Measurements from ENCODE around the gene FAM163B. TPM values are rescaled to one million over a fixed set of nuclear protein-coding genes. Genes with fewer than 3 reads are reported as not detected.

Gene FAM163B
- total and polyA plus RNA-seq, 2 donors from 2014 or later: 0.54 TPM; not detected in 1

- Histone ChIP-seq H3K9me3 (ENCODE audit: control insufficient read depth in 2 of 3, insufficient read depth in 1 of 3, low read length in 3 of 3) (no peaks in the 10 kb centered on the region), H3K27ac (ENCODE audit: low read depth in 2 of 2, low read length in 2 of 2) (no peak overlapping the region), H3K27me3 (ENCODE audit: control insufficient read depth, insufficient read depth, low read length) (no peaks in the 10 kb centered on the region), H3K36me3 (ENCODE audit: control insufficient read depth in 2 of 3, insufficient read depth in 3 of 3, low read length in 3 of 3) (no peaks in the 10 kb centered on the region), H3K9ac (ENCODE audit: low read length in 3 of 3) (no peak overlapping the region), H3K4me3 (ENCODE audit: low read length in 3 of 3) (no peak overlapping the region), H3K4me1 (ENCODE audit: control insufficient read depth in 2 of 3, insufficient read depth in 2 of 3, low read depth in 1 of 3, low read length in 3 of 3) (peaks cover 0 to 22% (median 0%) of the 10 kb centered on the region in 3 donors)
- TF ChIP-seq, protein P1, sequence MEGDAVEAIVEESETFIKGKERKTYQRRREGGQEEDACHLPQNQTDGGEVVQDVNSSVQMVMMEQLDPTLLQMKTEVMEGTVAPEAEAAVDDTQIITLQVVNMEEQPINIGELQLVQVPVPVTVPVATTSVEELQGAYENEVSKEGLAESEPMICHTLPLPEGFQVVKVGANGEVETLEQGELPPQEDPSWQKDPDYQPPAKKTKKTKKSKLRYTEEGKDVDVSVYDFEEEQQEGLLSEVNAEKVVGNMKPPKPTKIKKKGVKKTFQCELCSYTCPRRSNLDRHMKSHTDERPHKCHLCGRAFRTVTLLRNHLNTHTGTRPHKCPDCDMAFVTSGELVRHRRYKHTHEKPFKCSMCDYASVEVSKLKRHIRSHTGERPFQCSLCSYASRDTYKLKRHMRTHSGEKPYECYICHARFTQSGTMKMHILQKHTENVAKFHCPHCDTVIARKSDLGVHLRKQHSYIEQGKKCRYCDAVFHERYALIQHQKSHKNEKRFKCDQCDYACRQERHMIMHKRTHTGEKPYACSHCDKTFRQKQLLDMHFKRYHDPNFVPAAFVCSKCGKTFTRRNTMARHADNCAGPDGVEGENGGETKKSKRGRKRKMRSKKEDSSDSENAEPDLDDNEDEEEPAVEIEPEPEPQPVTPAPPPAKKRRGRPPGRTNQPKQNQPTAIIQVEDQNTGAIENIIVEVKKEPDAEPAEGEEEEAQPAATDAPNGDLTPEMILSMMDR (IDR thresholded peaks at IDR 0.05; ENCODE audit: borderline replicate concordance, extremely low read depth, insufficient read depth): no peak
- intact Hi-C loops (cut with DNase I): no loop called here
- DNase-seq (no peak), FAIRE-seq (no peak)
These were observed 47.1 kb downstream of the FAM163B start for GRCh38 chr9:133561976-133562554.

DNA sequence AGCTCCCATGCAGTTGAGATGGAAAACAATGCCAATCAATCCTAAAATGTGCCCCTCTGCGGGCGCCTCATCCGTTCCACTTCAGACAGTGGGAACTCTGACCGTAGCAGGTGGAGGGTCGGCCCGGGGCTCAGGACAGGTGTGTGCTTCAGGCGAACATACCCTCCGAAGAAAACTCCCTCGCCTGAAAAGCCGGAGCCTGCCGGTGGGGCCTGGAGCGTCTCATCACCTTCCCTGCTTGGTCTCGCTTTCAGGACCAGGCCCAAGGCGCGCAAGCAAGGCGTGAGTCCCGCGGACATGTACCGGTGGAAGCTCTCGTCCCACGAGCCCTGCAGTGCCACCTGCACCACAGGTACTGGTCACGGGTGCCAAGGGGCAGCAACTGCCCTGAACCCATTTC, 48.2 kb downstream of the FAM163B start:
- Histone ChIP-seq H3K9me3 (ENCODE audit: control insufficient read depth in 2 of 3, insufficient read depth in 1 of 3, low read length in 3 of 3) (no peaks in the 10 kb centered on the region), H3K9ac (ENCODE audit: low read length in 3 of 3) (no peak overlapping the region), H3K27ac (ENCODE audit: low read depth in 2 of 2, low read length in 2 of 2) (no peak overlapping the region), H3K4me3 (ENCODE audit: low read length in 3 of 3) (no peak overlapping the region), H3K27me3 (ENCODE audit: control insufficient read depth, insufficient read depth, low read length) (no peaks in the 10 kb centered on the region), H3K4me1 (ENCODE audit: control insufficient read depth in 2 of 3, insufficient read depth in 2 of 3, low read depth in 1 of 3, low read length in 3 of 3) (peaks cover 0 to 22% (median 0%) of the 10 kb centered on the region in 3 donors), H3K36me3 (ENCODE audit: control insufficient read depth in 2 of 3, insufficient read depth in 3 of 3, low read length in 3 of 3) (no peaks in the 10 kb centered on the region)
- TF ChIP-seq, protein P1 (IDR thresholded peaks at IDR 0.05; ENCODE audit: borderline replicate concordance, extremely low read depth, insufficient read depth): no peak
- intact Hi-C loops (cut with DNase I): no loop called here
- DNase-seq (no peak), FAIRE-seq (no peak)

DNA sequence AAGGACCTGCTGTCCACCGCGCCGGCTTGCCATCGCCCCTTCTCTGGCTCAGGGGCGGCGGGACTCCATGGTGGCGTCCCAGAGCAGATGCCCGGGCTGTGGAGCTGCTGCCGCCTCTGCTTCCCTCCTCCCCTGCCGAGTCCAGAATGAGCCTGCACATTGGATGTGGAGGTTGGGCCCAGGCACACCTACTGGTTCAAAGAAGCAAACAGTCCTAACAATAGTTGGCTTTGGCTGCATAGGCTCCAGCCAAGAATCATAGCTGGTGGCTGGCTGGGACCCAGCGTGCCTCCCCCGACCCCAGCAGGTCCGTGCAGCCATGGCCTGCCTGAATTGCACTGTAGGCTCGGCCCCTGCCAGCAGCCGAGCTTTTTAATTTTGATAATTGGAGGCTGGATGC, 48.9 kb downstream of the FAM163B start:
- intact Hi-C loops (cut with DNase I): no loop called here
- Histone ChIP-seq H3K9me3 (ENCODE audit: control insufficient read depth in 2 of 3, insufficient read depth in 1 of 3, low read length in 3 of 3) (no peaks in the 10 kb centered on the region), H3K27me3 (ENCODE audit: control insufficient read depth, insufficient read depth, low read length) (no peaks in the 10 kb centered on the region), H3K36me3 (ENCODE audit: control insufficient read depth in 2 of 3, insufficient read depth in 3 of 3, low read length in 3 of 3) (peaks cover 0 to 4% (median 0%) of the 10 kb centered on the region in 3 donors), H3K27ac (ENCODE audit: low read depth in 2 of 2, low read length in 2 of 2) (no peak overlapping the region), H3K9ac (ENCODE audit: low read length in 3 of 3) (no peak overlapping the region), H3K4me1 (ENCODE audit: control insufficient read depth in 2 of 3, insufficient read depth in 2 of 3, low read depth in 1 of 3, low read length in 3 of 3) (peaks cover 0 to 20% (median 0%) of the 10 kb centered on the region in 3 donors), H3K4me3 (ENCODE audit: low read length in 3 of 3) (no peak overlapping the region)
- DNase-seq (no peak), FAIRE-seq (no peak)
- TF ChIP-seq, protein P1 (IDR thresholded peaks at IDR 0.05; ENCODE audit: borderline replicate concordance, extremely low read depth, insufficient read depth): no peak

Measured in kidney (tissue), 14 donors.